Putamen (tissue), 1 donor: Measurements from ENCODE around the gene GPER1.

Experiments
- DNase-seq: peaks from one replicate; pipeline ENCODE4 v3.0.0-alpha.2; 2016; ENCODE audit warnings: low spot score

GPER1 gene

GRCh38 chr7:1090686-1091643 lies 3.1 kb downstream of the GPER1 start:
- no peak for DNase-seq

GRCh38 chr7:1091644-1092027 lies 3.7 kb downstream of the GPER1 start:
- no peak for DNase-seq

- DNase-seq = no peak
These were observed 4.3 kb downstream of the GPER1 start for GRCh38 chr7:1092161-1092632.

- DNase-seq = no peak
These were observed 5.0 kb downstream of the GPER1 start for GRCh38 chr7:1092806-1093501.

GRCh38 chr7:1093502-1093843 lies 5.6 kb downstream of the GPER1 start:
- no peak for DNase-seq

- DNase-seq = no peak
These were observed 6.1 kb downstream of the GPER1 start for GRCh38 chr7:1093916-1094508.

GRCh38 chr7:1094870-1095269 lies 7.0 kb downstream of the GPER1 start:
- DNase-seq = no peak

- DNase-seq = no peak
These were observed 7.8 kb downstream of the GPER1 start for GRCh38 chr7:1095621-1096155.

GRCh38 chr7:1096156-1097119 lies 8.5 kb downstream of the GPER1 start:
- DNase-seq = no peak

- no peak for DNase-seq
These were observed 9.2 kb downstream of the GPER1 start for GRCh38 chr7:1097120-1097504.

- DNase-seq = no peak
These were observed 10.6 kb downstream of the GPER1 start for GRCh38 chr7:1098243-1099153.

- DNase-seq = no peak
These were observed 11.2 kb downstream of the GPER1 start for GRCh38 chr7:1099154-1099542.

- DNase-seq = no peak
These were observed 11.7 kb downstream of the GPER1 start for GRCh38 chr7:1099637-1100036.

GRCh38 chr7:1100386-1100785 lies 12.5 kb downstream of the GPER1 start:
- DNase-seq = no peak

- no peak for DNase-seq
These were observed 13.1 kb downstream of the GPER1 start for GRCh38 chr7:1100834-1101562.

- DNase-seq = no peak
These were observed 13.9 kb downstream of the GPER1 start for GRCh38 chr7:1101563-1102431.

- DNase-seq = no peak
These were observed 15.3 kb downstream of the GPER1 start for GRCh38 chr7:1103009-1103788.
